ENCODE results near the gene QRSL1. TPM values are rescaled to one million over a fixed set of nuclear protein-coding genes. Genes with fewer than 3 reads are reported as not detected.

QRSL1 gene
- total RNA-seq, 1 donor from 2014 or later: 9.8 TPM

DNA sequence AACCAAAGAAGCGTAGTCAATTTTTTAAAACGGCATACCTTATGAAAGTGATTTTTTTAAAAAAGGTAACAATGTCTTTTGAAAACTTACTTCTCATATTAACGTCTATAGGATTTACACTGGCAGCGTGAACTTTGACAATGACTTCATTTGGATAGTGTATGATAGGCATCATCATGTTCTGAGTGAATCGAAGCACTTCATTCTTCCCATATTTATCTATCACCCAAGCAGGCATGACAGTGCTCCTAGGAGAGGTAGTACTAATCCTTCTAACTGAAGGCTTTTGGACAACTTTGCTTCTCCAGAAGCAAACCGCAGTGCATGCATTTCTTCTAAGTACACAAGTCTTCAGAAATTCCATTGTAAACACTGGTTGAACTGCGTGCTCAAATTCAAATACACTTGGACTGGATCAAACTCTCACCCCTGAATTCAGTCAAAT lies 698 bp upstream of the QRSL1 start:
- Histone ChIP-seq H3K4me2 (ENCODE audit: low read length) (peak overlapping the region; percentile 89), H4K20me1 (ENCODE audit: insufficient read depth, low read length) (no peaks in the 10 kb centered on the region), H3K27ac (ENCODE audit: low read depth, low read length) (peak overlapping the region; percentile 82), H3K4me3 (ENCODE audit: insufficient read depth, low read depth, low read length) (peak overlapping the region; percentile 93), H3K79me2 (ENCODE audit: insufficient read depth, low read length) (peaks cover 41% of the 10 kb centered on the region), H3K36me3 (ENCODE audit: insufficient read depth, low read length) (no peaks in the 10 kb centered on the region), H3K9me3 (ENCODE audit: insufficient read depth, low read depth, low read length) (no peaks in the 10 kb centered on the region), H3K27me3 (ENCODE audit: insufficient read depth, low read length) (no peaks in the 10 kb centered on the region), H3K9ac (ENCODE audit: low read length) (peak overlapping the region; percentile 96), H3K4me1 (ENCODE audit: insufficient read depth, low read length) (peaks cover 3% of the 10 kb centered on the region), H2AFZ (ENCODE audit: low read depth, low read length) (peak overlapping the region; percentile 95)
- Mint-ChIP-seq H3K36me3 (ENCODE audit: low read depth, unreplicated experiment) (no peaks in the 10 kb centered on the region), H3K27me3 (ENCODE audit: low read depth, unreplicated experiment) (no peaks in the 10 kb centered on the region), H3K4me1 (ENCODE audit: low read depth, unreplicated experiment) (peaks cover 5% of the 10 kb centered on the region), H3K4me3 (ENCODE audit: unreplicated experiment) (peak overlapping the region; percentile 98), H3K27ac (ENCODE audit: unreplicated experiment) (no peak overlapping the region), H3K9me3 (ENCODE audit: unreplicated experiment) (no peaks in the 10 kb centered on the region)
- DNase-seq (ENCODE audit: low read depth) (no peak), FAIRE-seq (no peak)
- TF ChIP-seq EZH2 (IDR thresholded peaks at IDR 0.05; ENCODE audit: insufficient read depth, low read length): no peak
- TF ChIP-seq, protein P1, sequence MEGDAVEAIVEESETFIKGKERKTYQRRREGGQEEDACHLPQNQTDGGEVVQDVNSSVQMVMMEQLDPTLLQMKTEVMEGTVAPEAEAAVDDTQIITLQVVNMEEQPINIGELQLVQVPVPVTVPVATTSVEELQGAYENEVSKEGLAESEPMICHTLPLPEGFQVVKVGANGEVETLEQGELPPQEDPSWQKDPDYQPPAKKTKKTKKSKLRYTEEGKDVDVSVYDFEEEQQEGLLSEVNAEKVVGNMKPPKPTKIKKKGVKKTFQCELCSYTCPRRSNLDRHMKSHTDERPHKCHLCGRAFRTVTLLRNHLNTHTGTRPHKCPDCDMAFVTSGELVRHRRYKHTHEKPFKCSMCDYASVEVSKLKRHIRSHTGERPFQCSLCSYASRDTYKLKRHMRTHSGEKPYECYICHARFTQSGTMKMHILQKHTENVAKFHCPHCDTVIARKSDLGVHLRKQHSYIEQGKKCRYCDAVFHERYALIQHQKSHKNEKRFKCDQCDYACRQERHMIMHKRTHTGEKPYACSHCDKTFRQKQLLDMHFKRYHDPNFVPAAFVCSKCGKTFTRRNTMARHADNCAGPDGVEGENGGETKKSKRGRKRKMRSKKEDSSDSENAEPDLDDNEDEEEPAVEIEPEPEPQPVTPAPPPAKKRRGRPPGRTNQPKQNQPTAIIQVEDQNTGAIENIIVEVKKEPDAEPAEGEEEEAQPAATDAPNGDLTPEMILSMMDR (IDR thresholded peaks at IDR 0.05; ENCODE audit: insufficient read depth, low read depth, low read length): no peak

DNA sequence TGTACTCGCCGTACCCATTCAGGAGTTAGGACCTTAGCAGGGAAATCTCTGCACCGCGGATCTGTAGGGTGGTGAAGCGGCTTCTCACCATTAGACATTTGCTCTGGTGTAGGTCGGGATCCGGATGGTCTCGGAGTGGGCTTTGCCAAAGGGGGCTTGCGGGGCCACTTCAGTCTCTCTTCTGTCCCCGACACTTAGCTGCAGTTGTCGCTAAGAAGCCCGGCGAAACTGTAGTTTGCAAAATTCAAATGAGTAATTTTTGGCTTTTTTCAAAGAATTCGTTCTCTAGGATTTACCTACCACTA lies 433 bp downstream of the QRSL1 start:
- peak overlapping the region; percentile 93 for H3K4me3 ChIP-seq (ENCODE audit: insufficient read depth, low read depth, low read length)
- H3K27me3 ChIP-seq (ENCODE audit: insufficient read depth, low read length): no peaks in the 10 kb centered on the region
- peaks cover 48% of the 10 kb centered on the region for H3K79me2 ChIP-seq (ENCODE audit: insufficient read depth, low read length)
- H3K36me3 ChIP-seq (ENCODE audit: insufficient read depth, low read length): no peaks in the 10 kb centered on the region
- Mint-ChIP-seq H3K4me1 (ENCODE audit: low read depth, unreplicated experiment) (peaks cover 5% of the 10 kb centered on the region), H3K4me3 (ENCODE audit: unreplicated experiment) (peak overlapping the region; percentile 98), H3K9me3 (ENCODE audit: unreplicated experiment) (no peaks in the 10 kb centered on the region), H3K27me3 (ENCODE audit: low read depth, unreplicated experiment) (no peaks in the 10 kb centered on the region), H3K27ac (ENCODE audit: unreplicated experiment) (peak overlapping the region; percentile 97), H3K36me3 (ENCODE audit: low read depth, unreplicated experiment) (no peaks in the 10 kb centered on the region)
- peak overlapping the region; percentile 89 for H3K4me2 ChIP-seq (ENCODE audit: low read length)
- H3K4me1 ChIP-seq (ENCODE audit: insufficient read depth, low read length): peaks cover 3% of the 10 kb centered on the region
- H3K9ac ChIP-seq (ENCODE audit: low read length): peak overlapping the region; percentile 96
- no peak for TF ChIP-seq EZH2 (IDR thresholded peaks at IDR 0.05; ENCODE audit: insufficient read depth, low read length)
- TF ChIP-seq, protein P1 (IDR thresholded peaks at IDR 0.05; ENCODE audit: insufficient read depth, low read depth, low read length): no peak
- H2AFZ ChIP-seq (ENCODE audit: low read depth, low read length): peak overlapping the region; percentile 95
- DNase-seq (ENCODE audit: low read depth) (no peak), FAIRE-seq (no peak)
- H3K9me3 ChIP-seq (ENCODE audit: insufficient read depth, low read depth, low read length): no peaks in the 10 kb centered on the region
- H3K27ac ChIP-seq (ENCODE audit: low read depth, low read length): peak overlapping the region; percentile 82
- no peaks in the 10 kb centered on the region for H4K20me1 ChIP-seq (ENCODE audit: insufficient read depth, low read length)

DNA sequence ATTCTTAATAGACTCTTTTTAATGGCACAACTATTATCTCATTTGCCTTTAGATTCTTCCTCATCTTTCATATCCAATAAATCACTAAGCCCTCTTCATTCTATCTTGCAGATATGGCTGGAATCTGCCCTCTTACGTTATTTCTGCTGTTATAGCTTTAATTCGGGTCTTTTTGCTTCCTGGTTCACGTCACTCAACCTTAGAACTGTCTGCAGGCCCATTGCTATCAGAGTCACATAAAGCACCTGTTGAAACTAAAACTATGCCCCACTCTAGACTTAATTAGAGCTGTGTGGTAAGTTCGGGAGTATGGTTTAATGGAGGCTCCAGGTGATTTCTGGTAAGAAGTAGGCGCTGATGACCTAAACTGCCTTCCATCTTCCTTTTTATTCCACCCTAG lies 988 bp downstream of the QRSL1 start:
- H3K27ac Mint-ChIP-seq (ENCODE audit: unreplicated experiment): peak overlapping the region; percentile 97
- peaks cover 1% of the 10 kb centered on the region for H3K36me3 Mint-ChIP-seq (ENCODE audit: low read depth, unreplicated experiment)
- peaks cover 3% of the 10 kb centered on the region for H3K4me1 Mint-ChIP-seq (ENCODE audit: low read depth, unreplicated experiment)
- peaks cover 3% of the 10 kb centered on the region for H4K20me1 ChIP-seq (ENCODE audit: insufficient read depth, low read length)
- no peak overlapping the region for H2AFZ ChIP-seq (ENCODE audit: low read depth, low read length)
- H3K4me3 ChIP-seq (ENCODE audit: insufficient read depth, low read depth, low read length): peak overlapping the region; percentile 93
- FAIRE-seq (no peak), DNase-seq (ENCODE audit: low read depth) (no peak)
- H3K4me2 ChIP-seq (ENCODE audit: low read length): peak overlapping the region; percentile 89
- no peak overlapping the region for H3K27ac ChIP-seq (ENCODE audit: low read depth, low read length)
- H3K9me3 ChIP-seq (ENCODE audit: insufficient read depth, low read depth, low read length): no peaks in the 10 kb centered on the region
- H3K27me3 Mint-ChIP-seq (ENCODE audit: low read depth, unreplicated experiment): no peaks in the 10 kb centered on the region
- TF ChIP-seq, protein P1 (IDR thresholded peaks at IDR 0.05; ENCODE audit: insufficient read depth, low read depth, low read length): no peak
- TF ChIP-seq EZH2 (IDR thresholded peaks at IDR 0.05; ENCODE audit: insufficient read depth, low read length): no peak
- peak overlapping the region; percentile 98 for H3K4me3 Mint-ChIP-seq (ENCODE audit: unreplicated experiment)
- H3K36me3 ChIP-seq (ENCODE audit: insufficient read depth, low read length): no peaks in the 10 kb centered on the region
- H3K79me2 ChIP-seq (ENCODE audit: insufficient read depth, low read length): peaks cover 54% of the 10 kb centered on the region
- H3K4me1 ChIP-seq (ENCODE audit: insufficient read depth, low read length): peaks cover 3% of the 10 kb centered on the region
- no peaks in the 10 kb centered on the region for H3K27me3 ChIP-seq (ENCODE audit: insufficient read depth, low read length)
- no peaks in the 10 kb centered on the region for H3K9me3 Mint-ChIP-seq (ENCODE audit: unreplicated experiment)
- H3K9ac ChIP-seq (ENCODE audit: low read length): peak overlapping the region; percentile 96

Data from astrocyte (in vitro differentiated cells and primary cell).